ENCODE measurements around the gene L1CAM.

The L1CAM gene, protein sequence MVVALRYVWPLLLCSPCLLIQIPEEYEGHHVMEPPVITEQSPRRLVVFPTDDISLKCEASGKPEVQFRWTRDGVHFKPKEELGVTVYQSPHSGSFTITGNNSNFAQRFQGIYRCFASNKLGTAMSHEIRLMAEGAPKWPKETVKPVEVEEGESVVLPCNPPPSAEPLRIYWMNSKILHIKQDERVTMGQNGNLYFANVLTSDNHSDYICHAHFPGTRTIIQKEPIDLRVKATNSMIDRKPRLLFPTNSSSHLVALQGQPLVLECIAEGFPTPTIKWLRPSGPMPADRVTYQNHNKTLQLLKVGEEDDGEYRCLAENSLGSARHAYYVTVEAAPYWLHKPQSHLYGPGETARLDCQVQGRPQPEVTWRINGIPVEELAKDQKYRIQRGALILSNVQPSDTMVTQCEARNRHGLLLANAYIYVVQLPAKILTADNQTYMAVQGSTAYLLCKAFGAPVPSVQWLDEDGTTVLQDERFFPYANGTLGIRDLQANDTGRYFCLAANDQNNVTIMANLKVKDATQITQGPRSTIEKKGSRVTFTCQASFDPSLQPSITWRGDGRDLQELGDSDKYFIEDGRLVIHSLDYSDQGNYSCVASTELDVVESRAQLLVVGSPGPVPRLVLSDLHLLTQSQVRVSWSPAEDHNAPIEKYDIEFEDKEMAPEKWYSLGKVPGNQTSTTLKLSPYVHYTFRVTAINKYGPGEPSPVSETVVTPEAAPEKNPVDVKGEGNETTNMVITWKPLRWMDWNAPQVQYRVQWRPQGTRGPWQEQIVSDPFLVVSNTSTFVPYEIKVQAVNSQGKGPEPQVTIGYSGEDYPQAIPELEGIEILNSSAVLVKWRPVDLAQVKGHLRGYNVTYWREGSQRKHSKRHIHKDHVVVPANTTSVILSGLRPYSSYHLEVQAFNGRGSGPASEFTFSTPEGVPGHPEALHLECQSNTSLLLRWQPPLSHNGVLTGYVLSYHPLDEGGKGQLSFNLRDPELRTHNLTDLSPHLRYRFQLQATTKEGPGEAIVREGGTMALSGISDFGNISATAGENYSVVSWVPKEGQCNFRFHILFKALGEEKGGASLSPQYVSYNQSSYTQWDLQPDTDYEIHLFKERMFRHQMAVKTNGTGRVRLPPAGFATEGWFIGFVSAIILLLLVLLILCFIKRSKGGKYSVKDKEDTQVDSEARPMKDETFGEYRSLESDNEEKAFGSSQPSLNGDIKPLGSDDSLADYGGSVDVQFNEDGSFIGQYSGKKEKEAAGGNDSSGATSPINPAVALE

DNA sequence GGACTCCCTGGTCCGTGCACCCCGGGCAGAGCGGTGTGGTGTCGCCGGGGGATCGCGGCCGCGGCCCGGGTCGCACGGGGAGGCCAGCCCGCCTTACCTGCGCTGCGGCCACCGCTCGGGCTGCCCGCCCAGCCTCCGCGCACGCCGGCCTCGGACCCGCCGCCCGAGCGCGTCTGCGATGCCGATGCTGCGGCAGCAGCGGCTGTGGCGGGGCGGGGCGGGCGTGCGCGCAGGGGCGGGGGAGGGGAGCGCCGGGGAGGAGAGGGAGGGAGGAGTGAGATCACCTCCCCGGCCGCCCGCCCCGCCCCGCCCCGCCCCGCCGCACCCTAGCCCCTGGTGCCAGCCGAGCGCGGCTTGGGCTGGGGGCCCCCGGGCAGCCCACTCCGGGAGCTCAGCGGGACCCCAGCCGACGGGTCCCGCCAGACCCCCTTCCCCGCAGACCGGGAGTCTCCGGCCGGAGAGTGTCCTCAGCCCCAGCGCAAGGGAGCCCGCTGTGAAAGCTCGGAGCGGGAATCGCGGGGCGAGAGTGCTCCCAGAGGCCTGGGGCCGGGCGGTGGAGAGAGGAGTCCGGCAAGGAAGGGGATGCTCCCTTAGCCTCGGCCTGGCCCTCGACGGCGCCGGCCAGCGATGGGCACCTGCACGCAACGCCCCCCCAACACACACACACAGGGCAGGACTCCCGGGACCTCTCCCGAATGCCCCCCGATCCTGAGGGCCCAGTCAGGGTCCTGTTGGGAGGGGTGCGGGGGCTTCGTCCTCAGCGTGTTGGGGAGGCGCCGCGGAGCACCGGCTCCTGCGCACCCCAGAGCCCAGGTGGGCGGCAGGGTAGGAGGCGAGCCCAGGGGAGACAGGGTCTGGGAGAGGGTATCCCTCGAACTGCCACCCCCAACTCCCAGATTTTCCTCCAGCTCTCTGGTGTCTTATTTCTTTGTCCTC is at the start of gene L1CAM:
TSS of gene L1CAM (minus strand) at position 206 of the 936 bp plus-strand sequence. CDS start 10,337 bp downstream, outside the sequence.
- FAIRE-seq (no peak), DNase-seq (ENCODE audit: low spot score) (peak; percentile 70)

DNA sequence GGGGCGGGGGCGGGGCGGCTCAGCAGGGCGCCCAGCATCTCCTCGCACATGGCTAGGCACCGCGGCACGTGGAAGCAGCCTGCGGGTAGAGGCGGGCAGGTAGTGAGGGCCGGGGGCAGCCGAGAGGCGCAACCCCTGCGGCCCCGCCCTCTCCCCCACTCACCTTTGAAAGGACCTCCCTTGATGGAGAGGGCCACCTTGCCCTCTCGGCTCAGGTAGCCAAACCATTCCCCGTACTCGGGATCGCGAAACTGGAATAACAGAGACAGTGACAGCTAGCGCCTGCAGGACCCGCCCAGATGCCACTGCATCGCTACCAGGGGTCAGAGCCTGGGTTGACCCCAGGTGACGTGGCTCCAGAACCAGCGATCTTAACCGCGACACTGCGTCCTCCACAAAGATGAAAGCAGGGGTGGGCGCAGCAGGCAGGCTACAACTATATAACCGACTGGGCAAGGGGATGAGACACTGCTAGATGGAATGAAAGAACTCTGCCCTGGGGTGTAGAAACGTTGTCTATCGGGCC is 49.4 kb upstream of the L1CAM start:
- no peak for FAIRE-seq

GRCh38 chrX:153934762-153935325 is 48.9 kb upstream of the L1CAM start, which contains the start of gene NAA10:
TSS of gene NAA10 (minus strand) at chrX:153935037. CDS start at chrX:153934904, 133 bp downstream.
- FAIRE-seq (peak; percentile 69), DNase-seq (ENCODE audit: low spot score) (peak; percentile 94)

More for the DNA sequence above, 49.4 kb upstream of the L1CAM start:
- DNase-seq (ENCODE audit: low spot score) = no peak

DNA sequence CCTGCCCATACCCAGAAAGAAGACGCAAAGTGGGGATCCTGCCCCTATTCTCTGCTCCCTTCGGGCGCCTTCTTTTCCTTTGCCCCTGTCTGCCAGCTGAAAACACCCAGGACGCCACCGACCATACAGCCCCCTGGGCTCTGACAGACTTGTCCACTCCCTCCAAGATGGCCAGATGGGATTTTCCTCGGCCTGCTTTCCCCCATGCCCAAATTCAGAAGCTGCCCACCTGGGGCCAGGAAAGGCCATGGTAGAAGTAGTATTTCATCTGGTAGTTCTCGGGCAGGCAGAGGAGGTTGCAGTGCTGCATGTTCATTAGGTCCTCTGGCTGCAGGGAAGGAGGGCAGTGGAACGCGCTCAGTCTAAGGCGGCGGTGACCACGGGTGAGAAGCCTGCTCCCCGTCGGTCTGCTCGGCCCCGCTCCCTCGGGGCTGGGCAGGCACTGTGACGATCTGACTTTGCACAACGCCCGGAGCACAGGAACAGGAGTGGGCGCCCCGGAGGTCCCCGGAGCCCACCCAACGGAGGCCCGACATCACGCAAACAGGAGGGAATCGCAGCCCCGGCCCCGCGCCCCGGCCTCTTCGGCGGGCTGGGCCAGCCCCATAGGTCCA is 48.3 kb upstream of the L1CAM start:
- FAIRE-seq (no peak), DNase-seq (ENCODE audit: low spot score) (no peak)

DNA sequence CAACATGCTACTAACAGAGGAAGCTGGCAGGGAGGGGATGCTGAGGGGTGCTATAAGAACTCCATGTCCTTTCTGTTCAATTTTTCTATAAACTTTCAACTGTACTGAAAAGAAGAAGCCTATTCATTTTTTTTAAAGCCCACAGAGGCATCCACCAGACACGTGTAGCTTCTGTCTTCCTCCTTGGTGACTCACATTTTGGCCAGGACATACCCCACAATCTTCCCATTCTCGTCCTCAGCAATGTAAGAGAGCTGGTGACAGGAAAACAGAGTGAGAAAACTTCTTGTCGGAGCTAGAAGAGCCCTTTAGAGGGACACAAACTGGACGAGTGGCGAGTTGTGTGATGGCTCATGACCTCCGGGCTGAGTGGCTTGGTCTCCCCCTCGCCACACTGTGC is 47.8 kb upstream of the L1CAM start:
- no peak for DNase-seq (ENCODE audit: low spot score)
- FAIRE-seq = no peak

- FAIRE-seq = no peak
- no peak for DNase-seq (ENCODE audit: low spot score)
Observed at GRCh38 chrX:153932220-153932915, 46.4 kb upstream of the L1CAM start.

GRCh38 chrX:153931748-153932147 is 45.8 kb upstream of the L1CAM start:
- no peak for FAIRE-seq

GRCh38 chrX:153931151-153931550 is 45.2 kb upstream of the L1CAM start:
- no peak for FAIRE-seq
- no peak for DNase-seq (ENCODE audit: low spot score)

More at GRCh38 chrX:153931748-153932147, 45.8 kb upstream of the L1CAM start:
- DNase-seq (ENCODE audit: low spot score) = no peak

GRCh38 chrX:153930011-153930910 is 44.3 kb upstream of the L1CAM start:
- no peak for FAIRE-seq
- DNase-seq (ENCODE audit: low spot score) = no peak

- no peak for FAIRE-seq
- no peak for DNase-seq (ENCODE audit: low spot score)
Observed at GRCh38 chrX:153929576-153929975, 43.6 kb upstream of the L1CAM start.

GRCh38 chrX:153928846-153929245 is 42.9 kb upstream of the L1CAM start:
- no peak for FAIRE-seq
- no peak for DNase-seq (ENCODE audit: low spot score)

GRCh38 chrX:153927922-153928760 is 42.2 kb upstream of the L1CAM start:
- DNase-seq (ENCODE audit: low spot score) (peak; percentile 96), FAIRE-seq (no peak)

GRCh38 chrX:153927672-153927921 is 41.6 kb upstream of the L1CAM start:
- FAIRE-seq (no peak), DNase-seq (ENCODE audit: low spot score) (peak; percentile 11)

DNA sequence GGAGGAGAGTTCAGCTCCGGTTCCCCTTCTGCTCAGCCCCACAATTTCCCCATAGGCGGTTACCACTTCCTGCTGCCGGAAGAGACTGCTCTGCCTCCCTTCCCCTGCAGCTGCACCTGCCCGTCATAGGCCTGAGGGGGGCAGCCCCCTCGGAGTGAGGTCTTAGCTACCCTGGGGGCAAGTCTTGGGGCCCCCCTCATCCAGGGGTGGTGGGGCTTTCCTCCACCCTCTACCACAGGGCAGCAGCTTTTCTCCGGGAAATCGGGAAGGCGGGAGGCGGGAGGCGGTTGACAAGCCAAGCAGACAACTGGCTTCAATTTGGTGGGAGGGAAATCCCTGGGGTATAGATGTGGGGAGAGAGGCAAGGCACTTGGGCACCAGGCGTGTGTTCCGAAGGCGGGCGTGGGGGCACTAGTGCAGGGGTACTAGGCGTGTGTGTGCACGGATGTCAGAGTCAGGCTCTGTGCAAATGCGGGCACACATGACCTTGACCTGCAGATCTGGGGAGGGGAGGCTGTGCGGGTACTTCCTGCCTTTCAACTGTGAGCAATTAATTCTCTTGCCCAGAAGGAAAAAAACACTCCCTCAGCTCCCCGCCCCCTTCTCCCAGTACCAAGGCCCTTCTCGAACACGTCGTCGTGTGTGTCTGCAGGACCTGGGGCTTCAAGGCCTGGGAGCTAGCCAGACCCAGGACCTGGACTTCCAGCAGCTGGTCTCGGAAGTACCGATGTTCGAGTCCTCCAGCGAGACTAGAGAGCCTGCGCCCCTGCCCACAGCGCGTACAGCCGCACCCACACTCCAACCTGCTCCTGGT is 41.1 kb upstream of the L1CAM start:
- no peak for FAIRE-seq
- DNase-seq (ENCODE audit: low spot score) = peak; percentile 36

DNA sequence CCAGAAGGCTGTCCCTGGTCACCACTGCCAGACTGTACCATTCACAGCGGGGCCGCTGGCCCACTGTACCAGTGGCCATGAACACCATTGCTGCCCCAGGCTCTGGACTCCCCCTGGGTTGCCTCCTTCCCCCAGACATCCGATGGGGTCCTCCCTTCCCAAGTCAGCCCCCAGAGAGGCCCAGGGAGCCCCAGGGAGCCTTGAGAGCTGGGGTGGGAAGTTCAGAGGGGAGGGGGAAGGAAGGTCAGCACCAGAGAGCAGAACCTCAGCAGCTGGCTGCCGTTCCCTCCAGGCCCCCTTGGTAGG is 40.5 kb upstream of the L1CAM start:
- DNase-seq (ENCODE audit: low spot score) (no peak), FAIRE-seq (no peak)

Data from urothelium cell line (cell line).